Activated T-cell treated with anti-CD3 and anti-CD28 coated beads for 1 hour (primary cell): ENCODE results near the gene LONP2.
"Not testable (repeated sequence)": the region's sequence is repeated elsewhere in the genome, so short reads cannot be mapped to it uniquely, and the experiment has no call there.

Experiments used
- DNase-seq: peaks from one replicate; pipeline ENCODE4 v3.0.0-alpha.2; 2020; ENCODE audit warnings: low read depth

Gene LONP2

DNA sequence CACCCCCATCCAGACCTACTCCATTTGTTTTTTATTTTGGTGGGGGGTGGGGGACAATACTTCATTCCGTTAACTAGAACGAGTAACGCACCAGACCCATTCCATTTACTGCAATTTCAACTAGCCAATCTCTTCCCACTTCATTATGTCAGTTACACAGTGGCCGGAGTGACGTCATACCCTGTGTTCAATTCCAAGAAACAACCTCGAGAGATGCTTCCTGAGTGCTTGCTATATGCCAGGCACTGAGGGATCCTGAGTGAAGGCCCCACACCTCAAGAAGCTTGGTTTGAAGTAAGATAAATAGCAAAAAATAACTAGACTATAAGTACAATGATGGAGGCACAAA lies 150.2 kb downstream of the LONP2 start:
- DNase-seq: no peak

DNA sequence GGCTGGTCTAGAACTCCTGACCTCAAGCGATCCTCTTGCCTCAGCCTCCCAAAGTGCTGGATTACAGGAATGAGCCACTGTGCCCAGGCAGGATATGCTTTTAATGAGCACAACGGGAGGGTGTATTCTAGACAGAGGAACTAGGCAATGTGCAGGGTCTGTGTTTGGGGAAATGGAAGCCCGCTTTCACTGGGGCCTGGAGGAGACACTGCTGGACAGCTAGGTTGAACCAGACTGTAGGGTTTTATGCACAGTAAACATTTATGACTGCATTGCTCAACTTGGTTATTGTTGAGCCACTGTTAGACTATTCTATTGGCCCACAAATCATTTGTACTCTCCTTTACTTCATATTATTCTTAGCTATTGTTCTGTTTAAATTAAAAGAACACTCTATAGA lies 151.3 kb downstream of the LONP2 start:
- DNase-seq: no peak

DNA sequence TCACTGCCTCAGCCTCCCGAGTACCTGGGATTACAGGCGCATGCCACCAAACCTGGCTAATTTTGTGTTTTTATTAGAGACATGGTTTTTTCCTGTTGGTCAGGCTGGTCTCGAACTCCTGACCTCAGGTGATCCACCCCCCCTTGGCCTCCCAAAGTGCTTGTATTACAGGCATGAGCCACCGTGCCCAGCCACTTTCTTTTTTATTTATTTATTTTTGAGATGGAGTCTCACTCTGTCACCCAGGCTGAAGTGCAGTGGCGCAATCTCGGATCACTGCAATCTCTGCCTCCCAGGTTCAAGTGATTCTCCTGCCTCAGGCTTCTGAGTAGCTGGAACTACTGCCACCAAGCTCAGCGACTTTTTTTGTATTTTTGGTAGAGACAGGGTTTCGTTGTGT lies 158.4 kb downstream of the LONP2 start:
- not testable (repeated sequence) for DNase-seq

DNA sequence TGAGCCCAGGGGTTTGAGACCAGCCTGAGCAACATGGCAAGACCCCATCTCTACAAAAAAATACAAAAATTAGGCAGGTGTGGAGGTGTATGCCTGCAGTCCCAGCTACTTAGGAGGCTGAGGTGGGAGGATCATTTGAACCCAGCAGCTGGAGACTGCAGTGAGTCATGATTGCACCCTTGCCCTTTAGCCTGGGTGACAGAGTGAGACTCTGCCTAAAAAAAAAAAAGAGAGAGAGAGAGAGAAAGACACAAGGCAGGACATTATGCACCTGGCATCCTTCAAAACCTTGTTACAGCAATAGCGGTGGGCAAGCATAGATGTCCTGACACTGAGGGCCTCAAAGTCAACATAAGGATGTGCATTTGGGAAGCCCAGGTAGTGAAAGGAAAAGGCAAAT lies 161.1 kb downstream of the LONP2 start:
- no peak for DNase-seq

DNA sequence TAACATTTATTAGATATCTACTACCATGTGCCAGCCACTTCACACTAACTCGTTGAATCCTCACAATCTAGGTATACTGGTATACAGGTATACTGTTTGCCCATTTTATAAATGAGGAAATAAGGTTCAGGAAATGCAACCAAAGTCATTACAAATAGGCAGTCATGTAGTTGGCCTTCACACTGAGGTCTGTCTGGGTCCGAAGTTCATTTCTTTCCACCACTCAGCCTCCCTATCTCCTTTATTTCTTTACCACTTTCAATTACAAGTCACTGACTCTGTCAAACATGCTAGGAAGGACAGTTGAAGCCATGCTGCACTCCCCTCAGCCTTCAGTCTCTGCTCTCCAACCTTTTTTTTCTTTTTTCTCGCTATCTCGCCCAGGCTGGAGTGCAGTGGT lies 161.8 kb downstream of the LONP2 start:
- DNase-seq: no peak
